Upper lobe of right lung (tissue), 1 donor: ENCODE data around the gene CIAO1. TPM values are rescaled to one million over a fixed set of nuclear protein-coding genes. Genes with fewer than 3 reads are reported as not detected.
"Not testable (repeated sequence)": the region's sequence is repeated elsewhere in the genome, so short reads cannot be mapped to it uniquely, and the experiment has no call there.

ENCODE experiments used
- ATAC-seq: fragments of 200-7000 bp; cut with Tn5 transposase; one replicate; pipeline ENCODE4 v1.9.1; 2020; ENCODE audit warnings: mild to moderate bottlenecking, moderate library complexity
- DNase-seq: peaks from one replicate; pipeline ENCODE4 v3.0.0-alpha.2; 2020
- H3K27ac ChIP-seq: fragments of 200-600 bp; one replicate; pipeline ENCODE4 v1.8.0; 2022
- H3K27me3 ChIP-seq: fragments of 200-600 bp; one replicate; pipeline ENCODE4 v1.8.0; 2022; ENCODE audit warnings: mild to moderate bottlenecking
- H3K36me3 ChIP-seq: fragments of 200-600 bp; one replicate; pipeline ENCODE4 v1.8.0; 2022
- H3K4me1 ChIP-seq: fragments of 200-600 bp; one replicate; pipeline ENCODE4 v1.8.0; 2022
- H3K4me3 ChIP-seq: fragments of 200-600 bp; one replicate; pipeline ENCODE4 v1.8.0; 2022; ENCODE audit warnings: mild to moderate bottlenecking
- H3K9me3 ChIP-seq: fragments of 200-600 bp; one replicate; pipeline ENCODE4 v1.8.0; 2022
- intact Hi-C: fragments of 100-400 bp; cut with DNase I; formaldehyde crosslinking; loops from one replicate; pipeline ENCODE4 v1.11.0; 2022
- long read RNA-seq: library from polyadenylated mRNA; unstranded; transcript quantifications from one replicate; pipeline ENCODE4 v2.0.0, GENCODE V29; 2021
- total RNA-seq: library from RNA; stranded (reverse); fragmentation: NEBNext Ultra II Directional; extraction: Animal tissue kit (Norgen Biotek cat#: 25700); gene quantifications from one replicate; pipeline ENCODE4 v1.2.1, GENCODE V29; 2021
- TF ChIP-seq, protein P1 (sequence below): fragments of 200-600 bp; IDR thresholded peaks from one replicate; pipeline ENCODE4 v1.8.0; 2022; ENCODE audit warnings: antibody characterized with exemption
- donor health status: DM: no; HTN: yes; CAD: no; lungs with severe emphysema.

CIAO1 gene
- total RNA-seq = 61.7 TPM
- long read RNA-seq, transcript CIAO1-203 (7 exons, 1,533 nt) = major isoform, 134 of 174 reads
- long read RNA-seq, partial matches to known transcripts = 19 of 174 reads
- long read RNA-seq, other reads (novel, unspliced or antisense) = 21 of 174 reads

DNA sequence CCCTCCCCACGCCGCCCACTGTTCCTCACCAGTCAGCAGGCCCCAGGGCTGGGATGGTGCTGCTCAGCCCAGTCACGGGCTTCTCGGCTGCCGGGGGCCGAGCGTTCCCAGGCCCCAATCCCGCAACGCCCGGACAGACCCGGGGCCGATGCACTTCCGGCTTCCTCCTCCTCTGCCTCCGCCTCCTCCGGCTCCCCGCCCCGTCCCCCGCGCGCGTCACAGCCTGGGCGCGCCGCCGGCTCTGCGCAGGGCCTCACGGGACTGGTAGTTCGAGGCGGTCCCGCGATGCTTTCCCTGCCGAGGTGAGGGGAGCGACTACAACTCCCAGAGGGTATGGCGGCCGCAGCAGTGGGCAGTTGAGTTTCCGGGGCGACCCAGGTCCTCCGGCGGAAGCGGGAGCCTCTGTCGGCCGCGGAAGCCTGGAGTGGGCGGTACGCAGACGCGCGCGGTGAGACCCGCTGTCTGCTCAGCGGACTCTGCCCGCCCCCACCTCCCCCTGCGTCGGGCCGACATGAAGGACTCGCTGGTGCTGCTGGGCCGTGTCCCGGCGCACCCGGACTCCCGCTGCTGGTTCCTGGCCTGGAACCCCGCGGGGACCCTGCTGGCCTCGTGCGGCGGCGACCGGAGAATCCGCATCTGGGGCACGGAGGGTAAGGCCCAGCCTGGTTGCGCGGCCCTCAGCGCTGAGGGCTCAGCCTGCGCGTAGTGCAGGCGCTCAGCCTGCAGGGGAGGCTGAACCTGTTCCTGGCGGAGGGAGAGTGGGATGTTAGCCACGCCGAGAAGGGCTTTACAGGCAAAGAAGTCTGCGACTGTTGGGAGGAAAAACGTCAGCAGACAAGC, at the start of gene CIAO1, which contains the start of gene TMEM127:
CIAO1 (plus strand) TSS at position 386 of the 840 bp plus-strand sequence; CDS start at position 512, 126 bp downstream.
TMEM127 (minus strand) TSS at position 158 of the 840 bp plus-strand sequence. CDS start 616 bp downstream, outside the sequence.
- Histone ChIP-seq H3K27ac (peak within 1 kb of the TSS; percentile 93), H3K27me3 (no peaks in the 10 kb centered on the region), H3K4me3 (peak within 1 kb of the TSS; percentile 93), H3K9me3 (no peaks in the 10 kb centered on the region), H3K4me1 (peaks cover 32% of the 10 kb centered on the region), H3K36me3 (peaks cover 69% of the 10 kb centered on the region)
- intact Hi-C loops = no loop called here
- peak; percentile 100 for DNase-seq
- TF ChIP-seq, protein P1, sequence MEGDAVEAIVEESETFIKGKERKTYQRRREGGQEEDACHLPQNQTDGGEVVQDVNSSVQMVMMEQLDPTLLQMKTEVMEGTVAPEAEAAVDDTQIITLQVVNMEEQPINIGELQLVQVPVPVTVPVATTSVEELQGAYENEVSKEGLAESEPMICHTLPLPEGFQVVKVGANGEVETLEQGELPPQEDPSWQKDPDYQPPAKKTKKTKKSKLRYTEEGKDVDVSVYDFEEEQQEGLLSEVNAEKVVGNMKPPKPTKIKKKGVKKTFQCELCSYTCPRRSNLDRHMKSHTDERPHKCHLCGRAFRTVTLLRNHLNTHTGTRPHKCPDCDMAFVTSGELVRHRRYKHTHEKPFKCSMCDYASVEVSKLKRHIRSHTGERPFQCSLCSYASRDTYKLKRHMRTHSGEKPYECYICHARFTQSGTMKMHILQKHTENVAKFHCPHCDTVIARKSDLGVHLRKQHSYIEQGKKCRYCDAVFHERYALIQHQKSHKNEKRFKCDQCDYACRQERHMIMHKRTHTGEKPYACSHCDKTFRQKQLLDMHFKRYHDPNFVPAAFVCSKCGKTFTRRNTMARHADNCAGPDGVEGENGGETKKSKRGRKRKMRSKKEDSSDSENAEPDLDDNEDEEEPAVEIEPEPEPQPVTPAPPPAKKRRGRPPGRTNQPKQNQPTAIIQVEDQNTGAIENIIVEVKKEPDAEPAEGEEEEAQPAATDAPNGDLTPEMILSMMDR = no peak
- ATAC-seq = peak; percentile 98

DNA sequence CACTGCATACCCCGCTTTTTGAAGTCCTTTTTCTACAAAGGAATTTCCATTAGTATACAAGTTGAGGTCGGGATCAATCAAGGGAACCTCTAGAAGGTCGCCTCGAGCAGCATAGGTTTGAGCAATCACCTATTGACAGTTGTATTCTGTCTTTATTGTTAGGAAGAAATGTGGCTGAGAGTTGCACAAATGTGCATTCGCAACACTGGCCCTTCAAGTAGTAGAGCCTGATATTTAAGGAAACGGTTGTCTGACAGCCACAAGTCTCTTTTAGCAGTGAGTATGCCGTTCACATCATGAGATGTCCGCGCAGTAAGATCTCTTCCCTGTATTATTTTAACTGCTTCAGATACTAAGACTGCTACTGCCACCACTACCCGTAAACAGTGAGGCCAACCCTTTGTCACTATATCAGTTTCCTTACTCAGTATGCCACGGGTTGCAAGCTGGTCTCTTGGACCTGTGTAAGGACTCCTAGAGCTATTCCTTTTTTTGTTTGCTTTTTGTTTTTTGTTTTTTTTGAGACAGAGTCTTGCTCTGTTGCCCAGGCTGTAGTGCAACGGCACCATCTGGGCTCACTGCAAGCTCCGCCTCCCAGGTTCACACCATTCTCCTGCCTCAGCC, 47.4 kb upstream of the CIAO1 start:
- H3K4me3 ChIP-seq = no peak overlapping the region
- TF ChIP-seq, protein P1 = no peak
- DNase-seq = no peak
- ATAC-seq = no peak
- H3K9me3 ChIP-seq = no peaks in the 10 kb centered on the region
- no peaks in the 10 kb centered on the region for H3K4me1 ChIP-seq
- intact Hi-C loops = no loop called here
- H3K27me3 ChIP-seq = no peaks in the 10 kb centered on the region
- no peak overlapping the region for H3K27ac ChIP-seq
- no peaks in the 10 kb centered on the region for H3K36me3 ChIP-seq

DNA sequence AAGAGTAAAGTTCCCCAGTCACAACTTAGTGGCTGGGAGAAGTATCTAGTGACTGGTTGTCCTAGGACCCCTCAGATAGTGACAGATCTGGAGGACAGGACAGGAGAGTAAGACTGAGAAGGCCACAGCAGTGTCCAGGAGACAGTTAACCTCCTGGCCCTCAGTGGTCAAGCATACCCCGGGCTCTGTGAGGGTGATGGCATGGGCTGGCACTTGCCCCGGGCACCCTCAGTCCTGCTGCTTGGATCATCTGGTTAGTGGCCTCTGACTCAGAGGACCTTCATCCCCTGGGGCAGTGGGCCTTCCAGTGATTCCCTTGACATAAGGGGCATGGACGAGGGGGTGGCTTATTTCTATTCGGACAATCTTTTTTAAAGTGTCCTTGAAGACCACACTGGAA, 46.1 kb upstream of the CIAO1 start:
- H3K4me3 ChIP-seq, H3K36me3 ChIP-seq, H3K27me3 ChIP-seq, ATAC-seq, H3K27ac ChIP-seq, H3K4me1 ChIP-seq, DNase-seq, intact Hi-C loops, H3K9me3 ChIP-seq: not testable (repeated sequence)

DNA sequence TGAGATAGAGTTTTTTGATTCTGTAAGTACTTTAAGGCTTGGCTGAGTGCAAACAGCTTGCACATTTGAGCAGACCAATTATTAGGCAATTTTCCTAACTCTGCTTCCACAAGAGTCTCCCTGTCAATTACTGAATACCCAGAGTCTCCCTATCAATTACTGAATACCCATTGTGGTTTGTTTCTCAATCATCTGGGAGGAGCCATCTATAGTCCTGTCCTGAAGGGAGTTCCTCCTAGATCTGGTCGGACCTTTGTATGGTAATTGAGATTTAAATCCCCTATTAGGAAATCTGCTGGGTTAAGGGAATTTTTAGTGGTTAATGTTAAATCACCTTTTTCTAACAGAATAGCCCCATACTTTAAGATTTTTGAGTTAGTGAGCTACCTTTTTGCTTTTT, 44.9 kb upstream of the CIAO1 start:
- DNase-seq = not testable (repeated sequence)

DNA sequence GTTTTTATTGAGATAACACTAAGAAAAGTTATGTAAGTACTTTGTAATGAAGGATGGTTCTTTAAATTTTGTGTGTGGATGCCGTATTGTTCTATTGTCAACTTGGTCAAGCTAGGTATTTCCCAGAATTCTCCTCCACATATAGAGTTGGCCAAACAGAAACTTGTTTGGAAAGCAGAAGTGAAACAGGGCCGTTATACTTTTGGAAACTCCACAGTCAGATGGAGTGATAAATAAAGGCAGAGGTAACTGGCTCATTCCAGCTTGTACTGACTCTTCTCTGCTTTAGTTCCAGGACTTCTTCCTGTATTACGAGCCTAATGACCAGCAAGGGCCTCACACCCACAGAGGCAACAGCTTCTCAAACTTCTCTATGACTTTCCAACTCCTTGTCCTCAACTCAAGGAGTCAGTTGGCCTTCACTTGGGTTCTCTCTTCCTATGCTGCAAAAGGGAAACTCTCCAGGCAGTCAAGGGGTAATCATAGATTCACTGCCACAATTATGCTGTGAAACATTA, 41.0 kb upstream of the CIAO1 start:
- Histone ChIP-seq H3K4me3 (no peak overlapping the region), H3K27me3 (no peaks in the 10 kb centered on the region), H3K4me1 (no peaks in the 10 kb centered on the region), H3K27ac (peak overlapping the region; percentile 7), H3K9me3 (no peaks in the 10 kb centered on the region), H3K36me3 (no peaks in the 10 kb centered on the region)
- DNase-seq (no peak), ATAC-seq (peak; percentile 91)
- TF ChIP-seq, protein P1 = no peak
- intact Hi-C loops = no loop called here

More for the DNA sequence above, 44.9 kb upstream of the CIAO1 start:
- ATAC-seq, H3K9me3 ChIP-seq, H3K4me1 ChIP-seq, H3K27me3 ChIP-seq, H3K36me3 ChIP-seq, H3K4me3 ChIP-seq, intact Hi-C loops, H3K27ac ChIP-seq: not testable (repeated sequence)

DNA sequence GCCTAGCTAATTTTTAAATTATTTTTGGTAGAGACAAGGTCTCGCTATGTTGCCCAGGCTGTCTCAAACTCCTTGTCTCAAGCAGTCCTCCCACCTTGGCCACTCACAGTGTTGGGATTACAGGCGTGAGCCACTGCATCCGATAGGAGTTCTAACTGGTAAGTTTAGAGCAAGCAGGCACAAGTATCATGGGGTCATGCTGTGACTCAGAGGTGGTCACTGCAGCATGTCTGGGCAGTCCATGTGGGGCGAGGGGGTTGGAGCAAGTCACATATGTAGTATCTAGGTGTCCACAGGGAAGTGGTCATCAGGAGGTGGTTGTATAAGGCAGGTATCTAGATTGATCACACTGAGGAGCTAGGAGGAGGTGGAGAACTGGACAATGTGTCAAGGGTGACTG, 34.7 kb upstream of the CIAO1 start:
- DNase-seq (peak; percentile 21), ATAC-seq (no peak)
- Histone ChIP-seq H3K27me3 (no peaks in the 10 kb centered on the region), H3K4me3 (no peak overlapping the region), H3K27ac (no peak overlapping the region), H3K36me3 (no peaks in the 10 kb centered on the region), H3K9me3 (no peaks in the 10 kb centered on the region), H3K4me1 (no peaks in the 10 kb centered on the region)
- intact Hi-C loops = no loop called here
- TF ChIP-seq, protein P1 = no peak
